Testis (tissue), 2 donors: Measurements from ENCODE around the gene WDR18.

ENCODE experiments used
- POLR2A ChIP-seq: fragments of 450-650 bp; IDR thresholded peaks from one replicate; pipeline ENCODE4 v1.6.1; 2017; ENCODE audit warnings: antibody characterized with exemption, mild to moderate bottlenecking, moderate library complexity
- TF ChIP-seq, protein P1 (sequence below), 3 experiments: fragments of 450-650 bp in 2 of 3; fragments of 200-600 bp in 1 of 3; sonication (generic) in 1 of 3; IDR thresholded peaks; one replicate each; pipeline ENCODE4 v1.5.1; 2016 to 2019; ENCODE audit warnings: antibody characterized with exemption in 3 of 3, mild to moderate bottlenecking in 2 of 3, moderate library complexity in 1 of 3

DNA sequence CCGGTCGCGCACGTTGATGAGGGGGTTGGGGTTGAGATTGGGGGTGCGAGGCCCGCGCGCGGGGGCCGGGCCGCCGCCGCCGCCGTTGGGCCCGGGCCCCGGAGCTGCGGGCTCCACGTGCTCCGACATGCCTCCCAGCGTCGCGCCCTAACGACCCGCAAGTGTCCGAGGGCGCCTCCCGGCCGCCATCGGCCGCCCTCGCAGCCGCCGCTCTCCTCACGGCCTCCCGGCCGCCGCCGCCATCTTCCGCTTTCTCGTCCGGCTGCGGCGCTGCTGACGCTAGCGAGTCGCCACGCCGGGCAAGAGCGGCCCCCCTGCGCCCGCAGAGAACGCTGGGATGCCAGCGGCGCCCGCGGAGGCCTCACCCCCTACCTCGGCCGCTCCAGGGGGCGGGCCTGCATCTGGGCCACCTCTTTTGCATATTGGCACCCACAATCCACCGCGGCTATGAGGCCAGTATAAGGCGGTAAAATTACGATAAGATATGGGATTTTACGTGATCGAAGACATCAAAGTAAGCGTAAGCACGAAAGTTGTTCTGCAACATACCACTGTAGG is 36.8 kb downstream of the WDR18 start, which contains the start of gene TMEM259:
- peak; percentile 30 for TF ChIP-seq POLR2A
- TF ChIP-seq, protein P1, sequence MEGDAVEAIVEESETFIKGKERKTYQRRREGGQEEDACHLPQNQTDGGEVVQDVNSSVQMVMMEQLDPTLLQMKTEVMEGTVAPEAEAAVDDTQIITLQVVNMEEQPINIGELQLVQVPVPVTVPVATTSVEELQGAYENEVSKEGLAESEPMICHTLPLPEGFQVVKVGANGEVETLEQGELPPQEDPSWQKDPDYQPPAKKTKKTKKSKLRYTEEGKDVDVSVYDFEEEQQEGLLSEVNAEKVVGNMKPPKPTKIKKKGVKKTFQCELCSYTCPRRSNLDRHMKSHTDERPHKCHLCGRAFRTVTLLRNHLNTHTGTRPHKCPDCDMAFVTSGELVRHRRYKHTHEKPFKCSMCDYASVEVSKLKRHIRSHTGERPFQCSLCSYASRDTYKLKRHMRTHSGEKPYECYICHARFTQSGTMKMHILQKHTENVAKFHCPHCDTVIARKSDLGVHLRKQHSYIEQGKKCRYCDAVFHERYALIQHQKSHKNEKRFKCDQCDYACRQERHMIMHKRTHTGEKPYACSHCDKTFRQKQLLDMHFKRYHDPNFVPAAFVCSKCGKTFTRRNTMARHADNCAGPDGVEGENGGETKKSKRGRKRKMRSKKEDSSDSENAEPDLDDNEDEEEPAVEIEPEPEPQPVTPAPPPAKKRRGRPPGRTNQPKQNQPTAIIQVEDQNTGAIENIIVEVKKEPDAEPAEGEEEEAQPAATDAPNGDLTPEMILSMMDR (IDR thresholded peaks at IDR 0.05) = peak in 1 of 3 experiments; percentile 4
